IMR-90 (cell line): ENCODE results near the gene TSPAN32. TPM values are rescaled to one million over a fixed set of nuclear protein-coding genes. Genes with fewer than 3 reads are reported as not detected.

Source experiments
- ATAC-seq: fragments of 200-7000 bp; cut with Tn5 transposase; 2 replicates; pipeline ENCODE4 v1.9.1; 2020; ENCODE audit warnings: low read depth, mild to moderate bottlenecking, moderate library complexity
- BruUV-seq: library from RNA; stranded (reverse); fragments of 400-500 nt; replicated peaks from 2 replicates; lab custom pipeline; 2021; lab: Mats Ljungman, UMichigan
- CTCF ChIA-PET: fragments of 300-600 bp; formaldehyde crosslinking; extraction: SDS; loops from one replicate; lab custom pipeline; 2021; ENCODE audit warnings: antibody characterized with exemption; lab: Yijun Ruan, JAX
- POLR2A ChIA-PET: fragments of 300-600 bp; sonication (Branson Sonifier 250); formaldehyde crosslinking; loops from one replicate; lab custom pipeline; 2022; ENCODE audit warnings: antibody characterized with exemption; ENCODE audit not compliant: unreplicated experiment; lab: Charles Lee
- DNase-seq: peaks from one replicate; pipeline ENCODE4 v3.0.0; 2013
- H2AFZ ChIP-seq: replicated peaks from 2 replicates; pipeline ENCODE3; 2013; ENCODE audit warnings: low read length, mild to moderate bottlenecking; ENCODE audit not compliant: poor library complexity
- H2AK5ac ChIP-seq: 2 replicates; pipeline ENCODE4 v1.6.1; 2013; ENCODE audit warnings: low read depth, low read length, inconsistent platforms
- H2AK9ac ChIP-seq: replicated peaks from 2 replicates; pipeline ENCODE3; 2013; ENCODE audit warnings: mild to moderate bottlenecking, low read depth, low read length, moderate library complexity; ENCODE audit not compliant: poor library complexity
- H2BK120ac ChIP-seq: 2 replicates; pipeline ENCODE4 v1.6.1; 2013; ENCODE audit warnings: low read depth, low read length, inconsistent platforms
- H2BK15ac ChIP-seq: 3 replicates; pipeline ENCODE4 v1.6.1; 2013; ENCODE audit warnings: low read depth, low read length, inconsistent platforms
- H2BK20ac ChIP-seq: 2 replicates; pipeline ENCODE4 v1.6.1; 2013; ENCODE audit warnings: low read depth, mild to moderate bottlenecking, inconsistent platforms, low read length, moderate library complexity
- H2BK5ac ChIP-seq: 2 replicates; pipeline ENCODE4 v1.6.1; 2013; ENCODE audit warnings: mild to moderate bottlenecking, low read depth, low read length, inconsistent platforms; ENCODE audit not compliant: poor library complexity, severe bottlenecking
- H3K14ac ChIP-seq: replicated peaks from 2 replicates; pipeline ENCODE4 v1.6.1; 2013; ENCODE audit warnings: low read depth, low read length, inconsistent platforms
- H3K18ac ChIP-seq: 2 replicates; pipeline ENCODE4 v1.6.1; 2013; ENCODE audit warnings: low read depth, low read length, control low read depth
- H3K23ac ChIP-seq: 2 replicates; pipeline ENCODE4 v1.6.1; 2013; ENCODE audit warnings: low read depth, low read length, inconsistent platforms
- H3K27ac ChIP-seq: 2 replicates; pipeline ENCODE4 v1.5.1; 2013; ENCODE audit warnings: mild to moderate bottlenecking, control low read depth, low read length; ENCODE audit not compliant: insufficient read depth
- H3K27me3 ChIP-seq: 2 replicates; pipeline ENCODE4 v1.6.1; 2013; ENCODE audit warnings: low read length; ENCODE audit not compliant: control insufficient read depth, insufficient read depth
- H3K36me3 ChIP-seq: 2 replicates; pipeline ENCODE4 v1.6.1; 2013; ENCODE audit warnings: low read length, mixed read lengths; ENCODE audit not compliant: control insufficient read depth, insufficient read depth
- H3K4ac ChIP-seq: 2 replicates; pipeline ENCODE4 v1.6.1; 2013; ENCODE audit warnings: low read depth, low read length, inconsistent platforms
- H3K4me1 ChIP-seq: 2 replicates; pipeline ENCODE4 v1.6.1; 2013; ENCODE audit warnings: low read length, mixed read lengths; ENCODE audit not compliant: control insufficient read depth, insufficient read depth
- H3K4me2 ChIP-seq: 2 replicates; pipeline ENCODE4 v1.6.1; 2013; ENCODE audit warnings: low read depth, mild to moderate bottlenecking, control low read depth, low read length, moderate library complexity
- H3K4me3 ChIP-seq: 2 replicates; pipeline ENCODE4 v1.5.1; 2013; ENCODE audit warnings: low read depth, mild to moderate bottlenecking, control low read depth, low read length, moderate library complexity; ENCODE audit not compliant: insufficient read depth
- H3K56ac ChIP-seq: 2 replicates; pipeline ENCODE4 v1.6.1; 2013; ENCODE audit warnings: low read length, inconsistent platforms; ENCODE audit not compliant: insufficient read depth; ENCODE audit errors: extremely low read depth
- H3K79me1 ChIP-seq, 2 experiments: 2 replicates each; pipeline ENCODE4 v1.6.1; 2013; ENCODE audit warnings: low read length in 2 of 2, inconsistent platforms in 1 of 2, low read depth in 1 of 2
- H3K9ac ChIP-seq: 2 replicates; pipeline ENCODE4 v1.6.1; 2013; ENCODE audit warnings: low read depth, low read length, control low read depth
- H3K9me1 ChIP-seq: 2 replicates; pipeline ENCODE4 v1.6.1; 2013; ENCODE audit warnings: low read length, inconsistent platforms; ENCODE audit not compliant: insufficient read depth
- H3K9me3 ChIP-seq: 2 replicates; pipeline ENCODE4 v1.6.1; 2013; ENCODE audit warnings: low read length; ENCODE audit not compliant: control insufficient read depth, insufficient read depth
- H4K20me1 ChIP-seq: 2 replicates; pipeline ENCODE4 v1.6.1; 2013; ENCODE audit warnings: low read length, inconsistent platforms; ENCODE audit not compliant: insufficient read depth
- H4K5ac ChIP-seq: 2 replicates; pipeline ENCODE4 v1.6.1; 2013; ENCODE audit warnings: mild to moderate bottlenecking, low read depth, low read length, control low read depth
- H4K8ac ChIP-seq, 2 experiments: 2 replicates each; pipeline ENCODE4 v1.6.1; 2013; ENCODE audit warnings: low read depth in 2 of 2, low read length in 2 of 2, control low read depth in 1 of 2, inconsistent platforms in 1 of 2
- H4K91ac ChIP-seq: 2 replicates; pipeline ENCODE4 v1.6.1; 2013; ENCODE audit warnings: low read depth, low read length, inconsistent platforms; ENCODE audit not compliant: insufficient read depth
- CEBPB ChIP-seq: IDR thresholded peaks from 2 replicates; pipeline ENCODE4 v1.6.1; 2012; ENCODE audit warnings: low read depth, low read length, improper control_type of control experiment
- FOS ChIP-seq: fragments of 150-350 bp; IDR thresholded peaks from 2 replicates; pipeline ENCODE4 v1.6.1; 2016; ENCODE audit warnings: low read depth, low read length
- MAFK ChIP-seq: IDR thresholded peaks from 2 replicates; pipeline ENCODE4 v1.6.1; 2012; ENCODE audit warnings: low read depth, low read length, improper control_type of control experiment
- POLR2A ChIP-seq: IDR thresholded peaks from 2 replicates; pipeline ENCODE4 v1.6.1; 2012; ENCODE audit warnings: mild to moderate bottlenecking, low read depth, low read length
- RAD21 ChIP-seq: IDR thresholded peaks from 2 replicates; pipeline ENCODE4 v1.6.1; 2012; ENCODE audit warnings: low read length, improper control_type of control experiment
- RCOR1 ChIP-seq: IDR thresholded peaks from 2 replicates; pipeline ENCODE4 v1.6.1; 2012; ENCODE audit warnings: mild to moderate bottlenecking, low read length, improper control_type of control experiment; ENCODE audit not compliant: insufficient replicate concordance
- RFX5 ChIP-seq: IDR thresholded peaks from 2 replicates; pipeline ENCODE4 v1.8.0; 2012; ENCODE audit warnings: low read depth, mild to moderate bottlenecking, low read length, moderate library complexity
- SMC3 ChIP-seq: fragments of 150-350 bp; IDR thresholded peaks from 2 replicates; pipeline ENCODE4 v1.6.1; 2016; ENCODE audit warnings: low read depth, mild to moderate bottlenecking, antibody characterized with exemption, low read length, moderate library complexity
- WGBS, 2 experiments: methylation state at CpG; one replicate each; pipeline versions ENCODE4 v1.1.5 to v1.1.7; 2013; ENCODE audit warnings: missing lambda C conversion rate in 2 of 2; ENCODE audit not compliant: insufficient read length in 1 of 2; ENCODE audit errors: extremely low coverage in 2 of 2; 5-methylcytosine and 5-hydroxymethylcytosine counted together
- dilution Hi-C: fragments of 300-500 bp; cut with HindIII; formaldehyde crosslinking; loops from one replicate; pipeline ENCODE4 v1.14.3; 2018; ENCODE audit warnings: low sequenced_read_pairs; ENCODE audit not compliant: unreplicated experiment
- in situ Hi-C: fragments of 300-500 bp; cut with MboI; formaldehyde crosslinking; loops from 3 replicates; pipeline ENCODE4 v1.14.3; 2019; ENCODE audit warnings: low sequenced_read_pairs, inconsistent platforms, mixed read lengths
- intact Hi-C: fragments of 100-400 bp; cut with micrococcal nuclease; formaldehyde crosslinking; loops from 2 replicates; pipeline ENCODE4 v1.10.0; 2022
- polyA plus RNA-seq, 3 experiments: library from polyadenylated mRNA; depleted of rRNA; stranded (reverse); fragments of >200 nt; gene quantifications; 2 replicates each; pipeline ENCODE4 v1.2.3, GENCODE V29; 2012; ENCODE audit warnings: low replicate concordance in 1 of 3
- total RNA-seq: library from RNA; depleted of rRNA; stranded (reverse); fragments of >200 nt; gene quantifications from 2 replicates; pipeline ENCODE4 v1.2.3, GENCODE V29; 2012
- TF ChIP-seq, protein P1 (sequence below): conservative IDR thresholded peaks from 2 replicates; pipeline ENCODE4 v1.5.1; 2012; ENCODE audit warnings: mild to moderate bottlenecking, low read depth, low read length, improper control_type of control experiment
- TF ChIP-seq, protein P2 (sequence below): fragments of 150-350 bp; IDR thresholded peaks from 2 replicates; pipeline ENCODE4 v1.6.1; 2017; ENCODE audit warnings: mild to moderate bottlenecking, antibody characterized with exemption, low read length, low read depth

TSPAN32 gene
- total and polyA plus RNA-seq, 2 of the 4 experiments (the other 2 are of a cell fraction): 0.07 TPM; not detected in 1

DNA sequence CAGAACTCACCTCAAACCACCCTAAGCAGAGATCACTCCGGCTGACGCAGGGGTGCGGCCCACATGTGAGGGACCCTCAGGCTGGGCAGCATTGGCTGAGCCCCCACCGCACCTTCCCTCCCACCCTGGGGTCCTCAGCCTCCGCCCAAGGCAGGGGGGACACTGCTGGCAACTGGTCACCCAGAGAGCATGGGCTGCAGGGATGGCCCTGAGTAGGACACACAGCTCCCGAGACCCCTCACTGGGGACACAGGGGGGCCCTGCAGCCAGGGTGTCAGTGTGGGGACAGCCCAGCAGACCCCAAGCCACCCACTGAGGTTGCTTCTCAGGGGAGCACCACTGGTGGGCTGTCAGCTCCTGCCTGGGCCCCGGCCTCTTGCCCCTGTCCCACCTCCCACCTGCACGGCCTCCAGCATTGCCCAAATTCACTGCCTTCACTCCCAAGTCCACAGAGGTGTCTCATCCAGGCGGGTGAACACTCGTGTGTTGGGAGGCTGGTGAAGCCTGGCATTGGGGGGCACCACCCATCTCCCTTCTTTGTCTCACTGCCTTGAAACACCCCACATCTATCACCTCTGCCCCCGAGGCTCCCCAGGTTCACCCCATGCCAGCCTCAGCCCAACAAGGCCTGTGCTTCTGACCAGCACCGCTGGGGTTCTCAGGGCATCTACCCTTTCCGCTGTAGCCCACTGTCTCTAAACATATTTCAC is 4.7 kb upstream of the TSPAN32 start:
- Histone ChIP-seq H3K18ac (no peak overlapping the region), H4K91ac (no peak overlapping the region), H3K79me1 (no peaks in the 10 kb centered on the region), H3K27me3 (peaks cover 29% of the 10 kb centered on the region), H2AFZ (no peak overlapping the region), H2BK20ac (no peak overlapping the region), H3K23ac (no peak overlapping the region), H4K8ac (no peak overlapping the region), H3K9me3 (no peaks in the 10 kb centered on the region), H2AK9ac (no peak overlapping the region), H4K5ac (no peak overlapping the region), H2BK5ac (no peak overlapping the region), H3K4ac (no peak overlapping the region), H3K36me3 (no peaks in the 10 kb centered on the region), H2BK15ac (no peak overlapping the region), H2AK5ac (no peak overlapping the region), H3K4me3 (no peak overlapping the region), H3K9me1 (no peaks in the 10 kb centered on the region), H3K27ac (no peak overlapping the region), H3K14ac (no peak overlapping the region), H2BK120ac (no peak overlapping the region), H3K56ac (no peak overlapping the region), H4K20me1 (no peaks in the 10 kb centered on the region), H3K4me2 (no peak overlapping the region), H3K9ac (no peak overlapping the region), H3K4me1 (no peaks in the 10 kb centered on the region)
- no peak for ATAC-seq
- no peak for DNase-seq
- dilution Hi-C loops: no loop called here
- POLR2A ChIA-PET: no interaction called here
- intact Hi-C loops: no loop called here
- no peak for TF ChIP-seq SMC3
- no peak for TF ChIP-seq RCOR1
- TF ChIP-seq, protein P1, sequence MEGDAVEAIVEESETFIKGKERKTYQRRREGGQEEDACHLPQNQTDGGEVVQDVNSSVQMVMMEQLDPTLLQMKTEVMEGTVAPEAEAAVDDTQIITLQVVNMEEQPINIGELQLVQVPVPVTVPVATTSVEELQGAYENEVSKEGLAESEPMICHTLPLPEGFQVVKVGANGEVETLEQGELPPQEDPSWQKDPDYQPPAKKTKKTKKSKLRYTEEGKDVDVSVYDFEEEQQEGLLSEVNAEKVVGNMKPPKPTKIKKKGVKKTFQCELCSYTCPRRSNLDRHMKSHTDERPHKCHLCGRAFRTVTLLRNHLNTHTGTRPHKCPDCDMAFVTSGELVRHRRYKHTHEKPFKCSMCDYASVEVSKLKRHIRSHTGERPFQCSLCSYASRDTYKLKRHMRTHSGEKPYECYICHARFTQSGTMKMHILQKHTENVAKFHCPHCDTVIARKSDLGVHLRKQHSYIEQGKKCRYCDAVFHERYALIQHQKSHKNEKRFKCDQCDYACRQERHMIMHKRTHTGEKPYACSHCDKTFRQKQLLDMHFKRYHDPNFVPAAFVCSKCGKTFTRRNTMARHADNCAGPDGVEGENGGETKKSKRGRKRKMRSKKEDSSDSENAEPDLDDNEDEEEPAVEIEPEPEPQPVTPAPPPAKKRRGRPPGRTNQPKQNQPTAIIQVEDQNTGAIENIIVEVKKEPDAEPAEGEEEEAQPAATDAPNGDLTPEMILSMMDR: no peak
- no peak for TF ChIP-seq RFX5
- TF ChIP-seq MAFK: no peak
- TF ChIP-seq FOS: no peak
- TF ChIP-seq, protein P2, sequence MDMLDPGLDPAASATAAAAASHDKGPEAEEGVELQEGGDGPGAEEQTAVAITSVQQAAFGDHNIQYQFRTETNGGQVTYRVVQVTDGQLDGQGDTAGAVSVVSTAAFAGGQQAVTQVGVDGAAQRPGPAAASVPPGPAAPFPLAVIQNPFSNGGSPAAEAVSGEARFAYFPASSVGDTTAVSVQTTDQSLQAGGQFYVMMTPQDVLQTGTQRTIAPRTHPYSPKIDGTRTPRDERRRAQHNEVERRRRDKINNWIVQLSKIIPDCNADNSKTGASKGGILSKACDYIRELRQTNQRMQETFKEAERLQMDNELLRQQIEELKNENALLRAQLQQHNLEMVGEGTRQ: no peak
- no peak for TF ChIP-seq POLR2A
- TF ChIP-seq CEBPB: no peak
- no peak for TF ChIP-seq RAD21
- in situ Hi-C loops: no loop called here
- CTCF ChIA-PET: no interaction called here
- no TSS peak for BruUV-seq
- 40% methylated on average over 1 of the region's 13 CpGs; no CpG with 5 or more reads in 1 of the 2 experiments for WGBS, 2 experiments
